IPS-18c (cell line): ENCODE results near the gene SLC35G3.
"Not testable (repeated sequence)": the region's sequence is repeated elsewhere in the genome, so short reads cannot be mapped to it uniquely, and the experiment has no call there.

Experiments
- H3K4me3 ChIP-seq: 2 replicates; pipeline ENCODE4 v1.7.0; 2013; ENCODE audit warnings: low read depth, mild to moderate bottlenecking, low read length, moderate library complexity; ENCODE audit not compliant: insufficient read depth
- H3K9me3 ChIP-seq: one replicate; pipeline ENCODE4 v1.6.1; 2013; ENCODE audit warnings: mild to moderate bottlenecking, low read length, moderate library complexity; ENCODE audit not compliant: control insufficient read depth, insufficient read depth

The SLC35G3 gene

DNA sequence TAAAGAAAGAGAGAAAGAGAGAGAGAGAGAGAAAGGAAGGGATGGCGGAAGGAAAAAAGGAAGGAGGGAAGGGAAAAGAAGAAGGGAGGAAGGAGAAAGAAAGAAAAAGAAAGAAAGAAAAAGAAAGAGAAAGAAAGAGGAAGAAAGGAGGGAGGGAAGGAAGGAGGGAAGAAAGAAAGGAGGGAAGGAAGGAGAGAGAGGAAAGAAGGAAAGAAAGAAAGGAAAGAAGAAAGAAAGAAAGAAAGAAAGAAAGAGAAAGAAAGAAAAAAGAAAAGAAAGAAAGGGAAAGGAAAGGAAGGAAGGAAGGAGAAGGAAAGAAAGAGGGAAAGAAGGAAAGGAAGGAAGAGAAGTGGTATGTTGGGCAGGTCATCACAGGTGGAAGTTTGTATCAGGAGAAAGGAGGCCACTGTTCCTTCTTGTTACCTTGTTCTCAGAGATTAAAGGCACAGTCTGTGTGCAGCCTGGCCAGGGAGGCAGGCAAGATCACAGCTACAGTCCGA lies 19.3 kb downstream of the SLC35G3 start:
- no peak overlapping the region for H3K4me3 ChIP-seq

DNA sequence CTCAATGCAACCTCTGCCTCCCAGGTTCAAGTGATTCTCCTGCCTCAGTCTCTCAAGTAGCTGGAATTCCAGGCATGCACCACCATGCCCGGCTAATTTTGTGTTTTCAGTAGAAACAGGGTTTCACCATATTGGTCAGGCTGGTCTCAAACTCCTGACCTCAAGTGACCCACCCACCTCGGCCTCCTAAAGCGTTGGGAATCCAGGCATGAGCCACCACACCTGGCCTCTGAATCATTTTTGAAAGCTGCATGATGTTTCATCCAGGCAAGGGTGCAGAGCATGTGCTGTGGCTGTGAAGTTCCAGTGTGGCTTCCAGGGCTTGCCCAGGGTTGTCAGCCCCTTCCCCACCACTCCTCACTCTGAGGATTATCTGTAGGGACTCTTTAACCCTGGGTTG lies 21.9 kb downstream of the SLC35G3 start:
- H3K9me3 ChIP-seq, H3K4me3 ChIP-seq: not testable (repeated sequence)

More for the DNA sequence above, 19.3 kb downstream of the SLC35G3 start:
- H3K9me3 ChIP-seq = no peaks in the 10 kb centered on the region

DNA sequence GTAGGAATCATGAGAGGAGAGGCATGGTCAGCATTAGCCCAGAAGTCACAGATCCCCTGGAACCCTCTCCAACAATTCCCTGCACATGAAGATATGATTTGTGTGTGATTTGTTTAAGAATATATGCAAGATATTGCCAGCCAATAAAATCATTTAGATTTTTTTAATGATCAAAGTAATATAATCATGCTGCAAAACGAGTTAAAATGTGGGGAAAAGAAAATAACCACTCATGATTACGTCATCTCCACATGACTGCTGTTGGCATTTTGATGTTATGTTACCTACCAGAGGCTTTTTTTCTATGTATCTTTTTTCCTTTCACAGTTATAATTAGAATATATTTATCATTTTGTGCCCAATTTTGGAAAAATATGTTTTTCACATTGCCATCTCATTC lies 22.4 kb downstream of the SLC35G3 start:
- no peaks in the 10 kb centered on the region for H3K9me3 ChIP-seq
- no peak overlapping the region for H3K4me3 ChIP-seq

DNA sequence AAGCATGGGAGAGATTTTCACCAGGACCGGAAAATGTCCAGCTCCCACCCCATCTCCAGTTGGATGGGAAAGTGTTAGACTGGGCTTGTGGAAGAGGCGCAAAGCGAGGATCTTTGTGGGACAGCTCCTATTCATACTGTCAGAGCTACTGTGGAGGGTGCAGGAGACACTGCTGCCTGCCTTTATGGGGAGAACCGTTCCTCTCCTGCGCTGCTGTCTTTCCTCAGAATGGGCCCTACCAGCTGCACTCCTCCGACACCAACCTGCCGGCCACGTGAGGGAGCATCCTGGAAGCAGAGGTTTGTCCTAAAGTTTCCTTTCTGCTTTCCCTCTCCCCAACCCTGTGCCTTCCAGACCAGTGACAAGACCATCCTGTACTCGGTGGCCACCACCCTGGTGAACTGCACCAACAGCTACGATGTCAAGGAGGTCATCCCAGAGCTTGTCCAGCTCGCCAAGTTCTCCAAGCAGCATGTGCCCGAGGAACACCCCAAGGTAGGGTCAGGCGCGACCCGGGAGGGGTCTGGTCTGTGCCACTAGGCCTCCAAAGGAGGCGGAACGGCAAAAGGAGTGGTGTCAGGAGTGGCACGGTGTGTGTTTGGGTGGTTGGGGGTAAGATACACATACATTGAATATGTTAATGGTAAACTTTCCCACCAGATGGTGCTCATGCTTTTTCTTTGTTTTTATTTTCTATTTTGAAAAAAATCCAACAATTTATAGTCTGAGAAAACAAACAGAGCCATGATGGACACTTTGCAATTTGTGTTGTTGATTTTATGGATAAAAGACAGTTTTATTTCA lies 23.0 kb downstream of the SLC35G3 start:
- Histone ChIP-seq H3K9me3 (no peaks in the 10 kb centered on the region), H3K4me3 (no peak overlapping the region)

DNA sequence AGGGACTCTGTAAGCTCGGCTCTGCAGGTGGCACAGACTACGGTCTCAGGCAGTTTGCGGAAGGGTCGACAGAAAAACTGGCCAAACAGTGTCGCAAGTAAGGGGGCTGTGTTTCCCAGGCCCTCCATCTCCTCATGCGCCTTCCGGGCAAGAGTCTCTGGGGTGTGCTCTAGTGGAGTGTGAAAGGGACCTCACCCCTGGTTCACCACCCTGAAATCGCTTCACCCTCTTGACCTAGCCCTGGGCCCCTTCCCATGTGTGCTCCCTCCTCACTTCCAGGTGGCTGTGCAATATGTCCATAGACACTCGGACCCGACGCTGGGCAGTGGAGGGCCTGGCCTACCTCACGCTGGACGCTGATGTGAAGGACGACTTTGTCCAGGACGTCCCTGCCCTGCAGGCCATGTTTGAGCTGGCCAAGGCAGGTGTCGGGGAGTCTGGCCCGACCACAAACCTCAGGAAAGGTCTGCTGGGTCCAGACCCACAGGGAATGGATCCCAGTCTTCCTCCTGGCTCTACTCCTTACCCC lies 24.3 kb downstream of the SLC35G3 start:
- no peaks in the 10 kb centered on the region for H3K9me3 ChIP-seq
- H3K4me3 ChIP-seq = no peak overlapping the region

DNA sequence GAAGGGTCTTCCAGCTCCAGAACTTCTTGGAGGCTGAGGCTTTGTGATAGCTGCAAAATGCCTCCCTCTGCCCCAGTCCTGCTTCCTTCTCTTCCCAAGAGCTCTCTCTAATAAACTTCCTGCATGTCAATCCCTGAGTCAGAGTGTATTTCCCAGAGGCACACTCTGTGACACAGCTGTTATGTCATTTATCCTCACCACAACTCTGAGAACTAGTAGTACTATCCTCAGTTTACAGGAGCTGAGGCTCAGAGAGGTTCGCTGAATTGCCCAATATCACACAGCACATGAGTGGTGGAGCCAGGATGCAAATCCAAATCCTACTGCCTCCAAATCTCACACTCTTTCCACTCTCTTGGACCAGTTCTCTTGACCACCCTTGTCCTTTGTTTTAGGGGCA lies 26.5 kb downstream of the SLC35G3 start:
- no peaks in the 10 kb centered on the region for H3K9me3 ChIP-seq
- no peak overlapping the region for H3K4me3 ChIP-seq

DNA sequence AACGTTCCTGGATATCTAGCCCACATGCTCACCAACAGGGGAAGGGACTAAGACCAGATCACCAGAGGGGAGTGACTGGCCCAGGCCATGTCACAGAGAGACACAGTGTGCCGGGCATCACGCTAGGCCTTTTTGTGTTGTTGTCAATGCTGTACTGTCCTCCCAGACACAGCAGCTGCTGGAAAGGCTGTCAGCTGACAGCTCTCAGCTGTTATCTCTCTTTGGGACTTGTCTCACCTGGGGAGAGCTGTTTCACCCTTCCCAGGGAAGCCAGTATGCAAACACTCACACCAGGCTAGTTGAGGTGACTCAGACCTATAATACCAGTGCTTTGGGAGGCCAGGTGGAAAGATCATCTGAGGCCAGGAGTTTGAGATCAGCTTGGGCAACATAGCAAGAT lies 27.1 kb downstream of the SLC35G3 start:
- H3K4me3 ChIP-seq = no peak overlapping the region
- H3K9me3 ChIP-seq = no peaks in the 10 kb centered on the region

DNA sequence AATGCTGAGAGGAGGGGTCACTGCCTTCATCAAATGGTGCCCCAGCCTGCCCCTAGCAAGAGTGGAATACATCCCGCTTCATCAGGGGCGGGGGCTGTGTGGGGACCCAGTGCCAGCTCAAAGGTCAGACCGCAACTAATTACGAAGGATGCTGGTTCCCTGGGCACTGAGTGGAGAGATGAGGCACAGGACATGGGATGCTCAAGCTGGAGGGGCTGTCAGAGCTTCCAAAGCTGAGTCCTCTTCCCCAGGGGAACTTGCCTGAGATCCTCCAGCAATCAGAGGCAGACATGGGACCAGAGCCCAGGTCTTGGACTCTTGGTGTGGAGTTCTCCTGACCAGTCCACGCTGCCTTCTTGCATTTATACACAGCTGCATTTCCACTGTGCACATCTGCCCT lies 27.7 kb downstream of the SLC35G3 start:
- no peaks in the 10 kb centered on the region for H3K9me3 ChIP-seq
- no peak overlapping the region for H3K4me3 ChIP-seq

DNA sequence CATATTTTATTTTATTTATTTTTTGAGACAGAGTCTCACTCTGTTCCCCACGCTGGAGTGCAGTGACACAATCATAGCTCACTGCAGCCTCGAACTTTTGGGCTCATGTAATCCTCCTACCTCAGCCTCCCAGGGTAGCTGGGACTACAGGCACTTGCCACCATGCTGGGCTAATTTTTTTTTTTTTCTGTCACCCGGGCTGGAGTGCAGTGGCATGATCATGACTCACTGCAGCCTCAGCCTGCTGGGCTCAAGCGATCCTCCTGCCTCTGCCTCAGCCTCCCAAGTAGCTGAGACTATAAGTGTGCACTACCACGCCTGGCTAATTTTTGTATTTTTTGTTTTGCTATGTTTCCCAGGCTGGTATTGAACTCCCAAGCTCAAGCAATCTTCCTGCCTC lies 29.5 kb downstream of the SLC35G3 start:
- Histone ChIP-seq H3K9me3 (no peaks in the 10 kb centered on the region), H3K4me3 (no peak overlapping the region)

DNA sequence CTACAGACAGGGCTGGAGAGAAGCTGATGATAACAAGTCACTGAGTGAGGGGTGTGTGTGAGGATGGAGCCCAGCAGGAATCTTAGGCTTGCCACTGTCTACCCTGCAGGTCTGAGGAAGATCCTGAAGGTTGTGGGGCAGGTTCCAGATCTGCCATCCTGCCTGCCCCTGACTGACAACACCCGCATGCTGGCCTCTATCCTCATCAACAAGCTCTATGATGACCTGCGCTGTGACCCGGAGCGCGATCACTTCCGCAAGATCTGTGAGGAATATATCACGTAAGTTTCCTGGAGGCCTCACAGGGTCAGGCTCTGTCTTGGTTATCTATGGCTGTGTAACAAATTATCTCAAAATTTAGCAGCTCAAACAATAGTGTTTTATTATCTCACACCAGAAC lies 30.3 kb downstream of the SLC35G3 start:
- no peaks in the 10 kb centered on the region for H3K9me3 ChIP-seq
- no peak overlapping the region for H3K4me3 ChIP-seq

DNA sequence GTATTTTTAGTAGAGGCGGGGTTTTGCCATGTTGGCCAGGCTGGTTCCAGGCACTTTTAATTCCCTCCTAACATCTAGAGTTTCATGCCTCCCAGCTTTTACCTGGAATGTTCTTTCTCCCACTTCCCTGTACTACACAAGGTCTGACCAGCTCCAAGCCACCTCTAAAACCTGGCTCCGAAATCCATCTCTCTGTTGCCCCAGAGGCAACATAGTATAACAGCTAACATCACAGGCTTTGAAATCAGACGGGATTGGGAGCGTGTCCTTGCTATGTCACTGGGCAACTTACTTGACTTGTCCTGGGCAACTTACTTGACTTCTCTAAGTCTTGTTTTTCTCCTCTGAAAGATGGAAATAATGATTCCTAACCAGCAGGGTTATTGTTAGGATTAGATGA lies 31.4 kb downstream of the SLC35G3 start:
- Histone ChIP-seq H3K9me3 (no peaks in the 10 kb centered on the region), H3K4me3 (no peak overlapping the region)

DNA sequence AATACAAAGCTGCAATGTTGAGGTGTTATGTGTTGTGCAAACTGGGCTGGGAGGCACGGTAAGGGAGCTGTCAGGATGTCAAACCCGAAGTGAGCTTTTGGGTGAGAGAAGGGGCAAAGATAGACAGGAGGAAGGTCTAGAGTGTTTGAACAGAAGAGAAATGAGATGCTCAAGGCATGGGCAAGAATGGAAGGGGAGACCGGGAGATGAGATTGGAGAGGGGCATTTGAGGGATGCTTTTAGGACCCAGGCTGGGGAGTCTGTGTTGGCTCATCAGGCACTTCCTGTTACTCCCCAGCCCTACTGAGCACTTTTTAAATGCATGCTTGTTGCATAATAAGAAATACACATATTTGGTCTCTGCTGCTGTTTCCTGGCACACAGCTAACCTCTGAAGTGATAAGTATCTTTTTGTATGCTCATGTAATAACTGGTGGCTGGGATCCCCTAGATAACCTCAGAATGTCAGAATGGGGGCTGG lies 32.9 kb downstream of the SLC35G3 start:
- no peaks in the 10 kb centered on the region for H3K9me3 ChIP-seq
- H3K4me3 ChIP-seq = no peak overlapping the region

DNA sequence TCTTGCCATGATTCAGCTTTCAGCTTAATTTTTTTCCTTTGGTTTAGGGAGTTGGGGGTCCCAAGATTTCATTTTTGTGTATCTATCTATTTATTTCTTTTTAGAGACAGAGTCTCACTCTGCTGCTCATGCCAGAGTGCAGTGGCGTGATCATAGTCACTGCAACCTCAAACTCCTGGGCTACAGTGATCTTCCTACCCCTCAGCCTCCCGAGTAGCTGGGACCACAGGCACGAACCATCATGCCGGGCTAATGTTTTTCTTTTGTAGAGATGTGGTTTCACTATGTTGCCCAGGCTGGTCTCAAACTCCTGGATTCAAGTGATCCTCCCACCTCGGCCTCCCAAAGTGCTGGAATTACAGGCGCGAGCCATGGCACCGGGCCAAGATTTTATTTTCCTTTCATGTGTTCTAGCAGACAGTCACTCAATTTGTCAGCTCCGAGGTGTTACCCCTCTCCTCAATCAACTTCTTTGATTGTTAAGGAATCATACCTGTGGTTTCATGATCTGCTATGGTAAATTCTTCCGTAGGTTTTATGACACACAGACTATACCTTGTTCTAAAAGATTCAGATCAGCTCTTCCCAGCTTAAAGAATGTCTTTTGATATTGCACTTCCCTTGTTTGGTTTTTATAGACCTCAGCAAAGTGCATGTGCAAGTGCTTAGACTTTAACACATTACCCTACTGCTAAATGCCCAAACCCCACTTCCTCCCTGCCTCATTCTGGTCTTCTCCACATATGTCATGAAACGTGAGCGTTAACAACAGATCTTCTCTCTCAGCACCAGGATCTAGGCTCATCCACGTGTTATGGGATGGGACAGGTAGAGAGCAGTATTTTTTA lies 33.6 kb downstream of the SLC35G3 start:
- Histone ChIP-seq H3K9me3 (no peaks in the 10 kb centered on the region), H3K4me3 (no peak overlapping the region)

DNA sequence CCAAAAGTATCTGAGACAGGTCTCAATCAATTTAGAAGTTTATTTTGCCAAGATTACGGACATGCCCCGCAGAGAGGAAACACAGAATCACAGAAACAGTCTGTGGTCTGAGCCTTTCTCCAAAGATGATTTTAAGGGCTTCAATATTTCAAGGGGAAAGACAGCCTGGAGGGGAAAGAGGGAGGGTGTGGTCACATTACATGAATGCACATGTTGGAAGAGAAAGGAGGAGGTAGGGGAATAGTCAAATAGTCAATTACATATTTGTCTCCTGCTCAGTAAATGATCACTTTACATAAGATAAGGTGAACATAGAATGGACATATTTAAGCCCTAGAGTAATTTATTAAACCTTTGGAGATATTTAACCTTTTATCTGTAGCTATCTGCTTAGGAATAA lies 34.3 kb downstream of the SLC35G3 start:
- Histone ChIP-seq H3K9me3 (no peaks in the 10 kb centered on the region), H3K4me3 (no peak overlapping the region)

DNA sequence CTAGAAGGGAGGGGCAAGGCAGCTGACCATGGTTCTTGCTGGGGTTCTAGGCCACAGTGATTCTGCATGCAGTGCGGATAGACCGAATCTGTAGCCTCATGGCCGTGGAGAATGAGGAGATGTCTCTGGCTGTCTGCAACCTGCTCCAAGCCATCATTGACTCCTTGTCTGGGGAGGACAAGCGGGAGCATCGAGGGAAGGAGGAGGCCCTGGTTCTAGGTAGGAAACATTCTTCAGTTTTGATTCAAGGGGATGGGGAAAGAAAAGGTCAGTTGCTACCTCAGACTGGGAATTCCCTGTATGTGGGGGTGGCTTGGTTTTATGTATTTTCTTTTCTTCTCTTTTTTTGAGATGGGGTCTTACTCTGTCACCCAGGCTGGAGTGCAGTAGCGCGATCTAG lies 38.9 kb downstream of the SLC35G3 start:
- Histone ChIP-seq H3K4me3 (no peak overlapping the region), H3K9me3 (no peaks in the 10 kb centered on the region)

DNA sequence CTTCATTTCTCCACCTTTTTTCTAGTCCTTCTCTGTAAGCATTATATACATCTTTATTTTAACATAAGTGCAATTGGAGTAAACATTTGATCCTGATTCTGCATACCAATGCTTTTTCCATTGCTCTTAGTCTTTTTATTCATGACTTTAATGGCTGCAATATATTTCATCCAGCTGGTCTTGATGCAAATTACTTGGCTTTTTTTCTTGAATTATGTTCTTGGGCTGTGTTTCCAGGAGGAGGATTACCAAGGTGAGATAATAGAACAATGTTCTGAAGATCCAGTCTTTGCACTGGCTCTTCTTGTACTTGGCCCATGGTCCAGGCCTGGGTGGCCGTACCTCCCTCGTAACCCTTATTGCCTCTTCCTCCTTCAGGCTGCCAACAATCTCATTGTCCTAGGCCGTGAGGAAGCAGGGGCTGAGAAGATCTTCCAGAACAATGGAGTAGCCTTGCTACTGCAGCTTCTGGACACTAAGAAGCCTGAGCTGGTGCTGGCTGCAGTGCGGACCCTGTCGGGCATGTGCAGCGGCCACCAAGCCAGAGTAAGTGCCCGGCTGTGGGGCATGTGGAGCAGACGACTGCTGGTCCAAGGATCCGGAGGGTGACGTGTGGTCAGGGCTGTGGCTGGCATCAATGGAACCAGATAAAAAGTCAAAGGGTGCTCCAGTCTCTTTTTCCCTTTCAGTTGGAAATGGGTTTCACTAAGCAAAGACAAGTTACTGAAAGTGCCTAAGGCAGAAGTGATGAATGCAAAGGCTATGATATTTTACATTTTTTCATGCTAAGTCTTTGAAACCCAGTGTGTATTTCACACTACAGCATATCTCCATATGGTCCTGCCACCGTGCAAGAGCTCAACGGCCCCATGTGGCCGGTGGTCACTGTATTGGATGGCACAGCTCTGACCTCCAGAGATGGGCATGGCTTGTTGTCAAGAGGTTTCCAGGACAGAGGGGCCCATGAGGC lies 39.7 kb downstream of the SLC35G3 start:
- no peaks in the 10 kb centered on the region for H3K9me3 ChIP-seq
- H3K4me3 ChIP-seq = no peak overlapping the region
